ENCODE measurements around the gene RBM47.

DNA sequence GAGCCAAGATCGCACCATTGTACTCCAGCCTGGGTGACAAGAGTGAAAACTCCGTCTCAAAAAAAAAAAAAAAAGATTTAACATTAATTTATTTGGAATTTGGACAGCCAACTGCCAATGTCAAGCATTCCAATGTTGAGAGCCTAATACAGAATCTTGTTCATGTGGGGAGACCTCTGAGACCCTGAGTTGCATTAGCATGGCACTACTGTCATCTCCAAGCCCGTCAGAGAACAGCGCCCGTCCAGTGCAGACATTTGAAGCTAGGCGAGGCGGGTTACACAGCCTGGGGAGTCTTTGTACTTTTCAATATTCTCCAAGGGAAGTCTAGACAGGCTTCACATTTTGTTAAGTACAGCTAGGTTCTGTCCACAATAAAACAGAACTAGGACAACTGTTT, 167.8 kb downstream of the RBM47 start:
- no peak for TF ChIP-seq ZNF311 (tag by site-specific recombination; IDR thresholded peaks at IDR 0.05; ENCODE audit: borderline replicate concordance)
- no peak for TF ChIP-seq ZNF274 (IDR thresholded peaks at IDR 0.05; ENCODE audit: low read length)
- no peak for TF ChIP-seq ZNF274 (tag by site-specific recombination; IDR thresholded peaks at IDR 0.05; ENCODE audit: borderline replicate concordance)
- no peak for TF ChIP-seq ZNF654 (tag by site-specific recombination; IDR thresholded peaks at IDR 0.05; ENCODE audit: low read depth)
